Endothelial cell of umbilical vein (primary cell): ENCODE measurements around the gene DIMT1. TPM values are rescaled to one million over a fixed set of nuclear protein-coding genes. Genes with fewer than 3 reads are reported as not detected.

Source experiments
- BruUV-seq: library from RNA; stranded (reverse); fragments of 400-500 nt; replicated peaks from 2 replicates; lab custom pipeline; 2021; lab: Mats Ljungman, UMichigan
- CTCF ChIA-PET: fragments of 300-600, 350-600 bp; sonication (Branson Sonifier 250); formaldehyde crosslinking; loops from one replicate; lab custom pipeline; 2021; ENCODE audit warnings: antibody characterized with exemption, inconsistent platforms; lab: Charles Lee
- POLR2A ChIA-PET: fragments of 300-600, 350-600 bp; sonication (Branson Sonifier 250); formaldehyde crosslinking; loops from one replicate; lab custom pipeline; 2021; ENCODE audit warnings: antibody characterized with exemption, inconsistent platforms; lab: Charles Lee
- DNase-seq: peaks from one replicate; pipeline ENCODE4 v3.0.0-alpha.2; 2011; ENCODE audit warnings: low read depth, low spot score
- FAIRE-seq: peaks from 2 replicates; lab custom pipeline; 2011; peaks lifted over from hg19 to GRCh38; lab: Jason Lieb, UNC
- H2AFZ ChIP-seq: 2 replicates; pipeline ENCODE4 v1.6.0; 2012; ENCODE audit warnings: low read depth, low read length, control low read depth, inconsistent platforms
- H3K27ac ChIP-seq: 2 replicates; pipeline ENCODE4 v1.5.1; 2011; ENCODE audit warnings: low read depth, mild to moderate bottlenecking, control low read depth, low read length, moderate library complexity; ENCODE audit not compliant: insufficient read depth
- H3K27me3 ChIP-seq, 2 experiments: 2 replicates each; pipeline versions ENCODE4 v1.6.0 to v1.6.1; 2011; ENCODE audit warnings: low read length in 2 of 2, mixed read lengths in 1 of 2; ENCODE audit not compliant: control insufficient read depth in 2 of 2, insufficient read depth in 2 of 2
- H3K36me3 ChIP-seq, 2 experiments: 2 replicates in 1 of 2; 3 replicates in 1 of 2; pipeline ENCODE4 v1.5.1; 2011; ENCODE audit warnings: low read length in 2 of 2, mild to moderate bottlenecking in 1 of 2, moderate library complexity in 1 of 2; ENCODE audit not compliant: control insufficient read depth in 2 of 2, insufficient read depth in 2 of 2; ENCODE audit errors: extremely low read depth in 1 of 2
- H3K4me1 ChIP-seq: 3 replicates; pipeline ENCODE4 v1.5.1; 2011; ENCODE audit warnings: mild to moderate bottlenecking, low read length; ENCODE audit not compliant: control insufficient read depth, insufficient read depth; ENCODE audit errors: extremely low read depth
- H3K4me2 ChIP-seq: 2 replicates; pipeline ENCODE4 v1.6.1; 2011; ENCODE audit warnings: low read length, control low read depth, mixed read lengths; ENCODE audit not compliant: insufficient read depth
- H3K4me3 ChIP-seq, 3 experiments: fragments of 200-600 bp in 1 of 3; sonication (generic), shearing (Covaris generic) in 1 of 3; replicated peaks in 1 of 3; 2 replicates each; pipeline ENCODE4 v1.5.1; 2011 to 2016; ENCODE audit warnings: control low read depth in 3 of 3, low read length in 3 of 3, mild to moderate bottlenecking in 2 of 3, inconsistent platforms in 1 of 3, low read depth in 1 of 3, moderate library complexity in 1 of 3; ENCODE audit not compliant: insufficient read depth in 1 of 3
- H3K79me2 ChIP-seq: 2 replicates; pipeline ENCODE4 v1.6.0; 2012; ENCODE audit warnings: low read length, inconsistent platforms; ENCODE audit not compliant: control insufficient read depth, insufficient read depth
- H3K9ac ChIP-seq: replicated peaks from 2 replicates; pipeline ENCODE3; 2011; ENCODE audit warnings: low read length, control low read depth; ENCODE audit not compliant: insufficient read depth; ENCODE audit errors: extremely low read depth
- H3K9me1 ChIP-seq: replicated peaks from 3 replicates; pipeline ENCODE4 v1.6.0; 2011; ENCODE audit warnings: mild to moderate bottlenecking, low read length; ENCODE audit not compliant: control insufficient read depth, insufficient read depth; ENCODE audit errors: extremely low read depth
- H3K9me3 ChIP-seq: replicated peaks from 2 replicates; pipeline ENCODE4 v1.5.1; 2012; ENCODE audit warnings: low read length, inconsistent platforms; ENCODE audit not compliant: control insufficient read depth, insufficient read depth
- H4K20me1 ChIP-seq: replicated peaks from 2 replicates; pipeline ENCODE3; 2011; ENCODE audit warnings: mild to moderate bottlenecking, low read length; ENCODE audit not compliant: control insufficient read depth, insufficient read depth; ENCODE audit errors: extremely low read depth
- CTCF ChIP-seq, 2 donors: IDR thresholded peaks; 1 replicate in 1 of 2; 2 replicates in 1 of 2; pipeline ENCODE4 v1.5.1; 2011; ENCODE audit warnings: low read length in 2 of 2, mild to moderate bottlenecking in 2 of 2, moderate library complexity in 2 of 2, control low read depth in 1 of 2, inconsistent platforms in 1 of 2, low read depth in 1 of 2; ENCODE audit not compliant: insufficient read depth in 1 of 2; ENCODE audit errors: extremely low read depth in 1 of 2
- EZH2 ChIP-seq: IDR thresholded peaks from 2 replicates; pipeline ENCODE4 v1.6.1; 2012; ENCODE audit warnings: borderline replicate concordance, low read depth, mild to moderate bottlenecking, moderate library complexity, low read length, inconsistent platforms; ENCODE audit not compliant: severe bottlenecking
- FOS ChIP-seq: IDR thresholded peaks from 2 replicates; pipeline ENCODE4 v1.6.1; 2011; ENCODE audit warnings: mild to moderate bottlenecking, low read length, moderate library complexity, borderline replicate concordance; ENCODE audit not compliant: insufficient read depth
- GATA2 ChIP-seq: IDR thresholded peaks from 2 replicates; pipeline ENCODE4 v1.7.0; 2011; ENCODE audit warnings: low read depth, mild to moderate bottlenecking, moderate library complexity, mixed read lengths, low read length; ENCODE audit not compliant: insufficient read length, insufficient read depth
- JUN ChIP-seq: IDR thresholded peaks from 2 replicates; pipeline ENCODE4 v1.6.1; 2011; ENCODE audit warnings: borderline replicate concordance, low read depth; ENCODE audit not compliant: insufficient read length, insufficient read depth
- MYC ChIP-seq: IDR thresholded peaks from one replicate; pipeline ENCODE4 v1.6.1; 2011; ENCODE audit warnings: mild to moderate bottlenecking, low read depth, low read length
- POLR2A ChIP-seq: IDR thresholded peaks from 2 replicates; pipeline ENCODE4 v1.6.1; 2012; ENCODE audit warnings: low read depth, mild to moderate bottlenecking, control low read depth, low read length
- POLR2AphosphoS5 ChIP-seq: IDR thresholded peaks from 2 replicates; pipeline ENCODE4 v1.6.1; 2012; ENCODE audit warnings: low read depth, mild to moderate bottlenecking, control low read depth, low read length, moderate library complexity; ENCODE audit not compliant: insufficient read depth
- dilution Hi-C: fragments of 300-500 bp; cut with MboI; formaldehyde crosslinking; loops from one replicate; pipeline ENCODE4 v1.15.0; 2019; ENCODE audit warnings: low sequenced_read_pairs; ENCODE audit not compliant: extremely low pct_ligation_motif_present
- intact Hi-C: fragments of 100-400 bp; cut with micrococcal nuclease; formaldehyde crosslinking; loops from one replicate; pipeline ENCODE4 v1.10.0; 2022
- polyA plus RNA-seq, 4 experiments: library from polyadenylated mRNA; depleted of rRNA in 3 of 4; stranded (reverse) in 3 of 4; unstranded in 1 of 4; fragments of >200 nt; gene quantifications; 2 replicates each; pipeline versions ENCODE4 v1.2.1 to v1.2.3, GENCODE V29; 2011 to 2012; ENCODE audit warnings: missing spikeins in 1 of 4
- total RNA-seq: library from RNA; stranded (reverse); gene quantifications from 2 replicates; pipeline ENCODE4 v1.2.3, GENCODE V29; 2021
- TF ChIP-seq, protein P1 (sequence below): IDR thresholded peaks from 2 replicates; pipeline ENCODE4 v1.6.1; 2011; ENCODE audit not compliant: insufficient read depth, insufficient read length

The DIMT1 gene
- total and polyA plus RNA-seq, 2 donors (not counting 3 experiments of a cell fraction or from before 2014, with no cell fraction given): 21.9 to 34.4 TPM

- dilution Hi-C loops (no loop called here), intact Hi-C loops (no loop called here)
- H3K4me1 ChIP-seq: no peaks in the 10 kb centered on the region
- no peak for FAIRE-seq
- no peak for DNase-seq
- peaks cover 2 to 5% of the 10 kb centered on the region in 2 experiments for H3K36me3 ChIP-seq
- POLR2A ChIA-PET: no interaction called here
- no peak overlapping the region for H3K4me3 ChIP-seq
- no TSS peak for BruUV-seq
- H2AFZ ChIP-seq: no peak overlapping the region
- H3K9me1 ChIP-seq: no peaks in the 10 kb centered on the region
- H3K79me2 ChIP-seq: peaks cover 16% of the 10 kb centered on the region
- peaks cover 2% of the 10 kb centered on the region for H4K20me1 ChIP-seq
- no peak overlapping the region for H3K4me2 ChIP-seq
- H3K27me3 ChIP-seq: no peaks in the 10 kb centered on the region
- CTCF ChIA-PET: interaction anchor here (1.6 kb wide), 1 partner anchor 17 kb away, joined by 6 read pairs; no protein-coding TSS in a partner anchor
- no peaks in the 10 kb centered on the region for H3K9me3 ChIP-seq
- no peak overlapping the region for H3K27ac ChIP-seq
- no peak overlapping the region for H3K9ac ChIP-seq
- TF ChIP-seq EZH2: no peak
- TF ChIP-seq POLR2A: no peak
- no peak for TF ChIP-seq FOS
- TF ChIP-seq MYC: no peak
- no peak for TF ChIP-seq JUN
- no peak for TF ChIP-seq GATA2
- TF ChIP-seq, protein P1, sequence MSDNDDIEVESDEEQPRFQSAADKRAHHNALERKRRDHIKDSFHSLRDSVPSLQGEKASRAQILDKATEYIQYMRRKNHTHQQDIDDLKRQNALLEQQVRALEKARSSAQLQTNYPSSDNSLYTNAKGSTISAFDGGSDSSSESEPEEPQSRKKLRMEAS: no peak
- TF ChIP-seq POLR2AphosphoS5: no peak
- TF ChIP-seq CTCF (IDR thresholded peaks at IDR 0.05; ENCODE audit: extremely low read depth in 1 of 2, insufficient read depth in 1 of 2, low read depth in 1 of 2, low read length in 2 of 2): no peak
Measured at GRCh38 chr5:62348723-62349481, 54.8 kb downstream of the DIMT1 start.
